Subcutaneous adipose tissue (tissue), 4 donors: ENCODE results near the gene SYS1. TPM values are rescaled to one million over a fixed set of nuclear protein-coding genes. Genes with fewer than 3 reads are reported as not detected.

Experiments used
- total RNA-seq, 4 donors: library from RNA; depleted of rRNA; stranded (reverse); fragments of >200 nt; gene quantifications; one replicate each; pipeline ENCODE4 v1.1.0, GENCODE V29; 2016
- TF ChIP-seq, protein P1 (sequence below): fragments of 450-650 bp; IDR thresholded peaks from one replicate; pipeline ENCODE4 v1.5.1; 2016; ENCODE audit warnings: low read depth, mild to moderate bottlenecking, control low read depth, antibody characterized with exemption, moderate library complexity

SYS1 gene
- total RNA-seq, 4 donors from 2014 or later, result 24.3 to 34.8 (median 31.4) TPM

GRCh38 chr20:45353746-45354145 is 9.2 kb upstream of the SYS1 start:
- TF ChIP-seq, protein P1, sequence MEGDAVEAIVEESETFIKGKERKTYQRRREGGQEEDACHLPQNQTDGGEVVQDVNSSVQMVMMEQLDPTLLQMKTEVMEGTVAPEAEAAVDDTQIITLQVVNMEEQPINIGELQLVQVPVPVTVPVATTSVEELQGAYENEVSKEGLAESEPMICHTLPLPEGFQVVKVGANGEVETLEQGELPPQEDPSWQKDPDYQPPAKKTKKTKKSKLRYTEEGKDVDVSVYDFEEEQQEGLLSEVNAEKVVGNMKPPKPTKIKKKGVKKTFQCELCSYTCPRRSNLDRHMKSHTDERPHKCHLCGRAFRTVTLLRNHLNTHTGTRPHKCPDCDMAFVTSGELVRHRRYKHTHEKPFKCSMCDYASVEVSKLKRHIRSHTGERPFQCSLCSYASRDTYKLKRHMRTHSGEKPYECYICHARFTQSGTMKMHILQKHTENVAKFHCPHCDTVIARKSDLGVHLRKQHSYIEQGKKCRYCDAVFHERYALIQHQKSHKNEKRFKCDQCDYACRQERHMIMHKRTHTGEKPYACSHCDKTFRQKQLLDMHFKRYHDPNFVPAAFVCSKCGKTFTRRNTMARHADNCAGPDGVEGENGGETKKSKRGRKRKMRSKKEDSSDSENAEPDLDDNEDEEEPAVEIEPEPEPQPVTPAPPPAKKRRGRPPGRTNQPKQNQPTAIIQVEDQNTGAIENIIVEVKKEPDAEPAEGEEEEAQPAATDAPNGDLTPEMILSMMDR, result no peak

DNA sequence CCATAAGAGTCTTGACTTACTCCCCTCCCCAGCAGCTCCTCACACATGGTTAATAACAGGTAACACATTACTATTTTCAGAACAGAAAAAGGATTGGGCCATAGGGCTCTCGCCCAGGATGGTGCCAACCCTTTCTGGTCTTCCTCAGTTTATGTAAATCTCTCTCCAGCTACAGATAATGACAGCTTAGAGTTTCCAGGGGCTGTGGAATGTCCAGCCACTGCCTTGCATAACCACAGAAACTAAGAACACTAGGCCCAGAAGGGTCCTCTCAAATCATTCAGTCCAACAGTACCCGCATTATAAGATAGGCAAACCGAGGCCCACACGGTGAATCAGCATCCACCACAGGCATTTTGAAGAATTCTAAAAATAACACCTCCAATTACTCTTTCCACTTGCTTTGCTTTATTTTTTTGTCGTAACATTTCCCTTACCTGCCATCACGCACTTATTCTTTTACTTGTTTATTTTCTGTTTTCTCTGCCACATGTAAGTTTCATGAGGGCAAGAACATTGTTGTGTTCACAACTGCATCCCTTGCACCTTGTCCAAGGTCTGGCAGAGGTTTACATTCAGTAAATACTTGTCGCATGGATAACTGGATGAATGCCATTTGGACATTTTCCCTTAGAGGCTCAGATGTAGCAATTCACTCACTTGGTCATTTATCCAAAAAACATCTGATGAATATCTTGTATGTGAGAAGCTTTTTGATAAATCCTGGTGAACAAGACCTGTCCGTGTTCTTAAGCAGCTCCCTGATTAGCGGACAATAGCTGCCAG is 8.3 kb upstream of the SYS1 start:
- TF ChIP-seq, protein P1, result no peak

DNA sequence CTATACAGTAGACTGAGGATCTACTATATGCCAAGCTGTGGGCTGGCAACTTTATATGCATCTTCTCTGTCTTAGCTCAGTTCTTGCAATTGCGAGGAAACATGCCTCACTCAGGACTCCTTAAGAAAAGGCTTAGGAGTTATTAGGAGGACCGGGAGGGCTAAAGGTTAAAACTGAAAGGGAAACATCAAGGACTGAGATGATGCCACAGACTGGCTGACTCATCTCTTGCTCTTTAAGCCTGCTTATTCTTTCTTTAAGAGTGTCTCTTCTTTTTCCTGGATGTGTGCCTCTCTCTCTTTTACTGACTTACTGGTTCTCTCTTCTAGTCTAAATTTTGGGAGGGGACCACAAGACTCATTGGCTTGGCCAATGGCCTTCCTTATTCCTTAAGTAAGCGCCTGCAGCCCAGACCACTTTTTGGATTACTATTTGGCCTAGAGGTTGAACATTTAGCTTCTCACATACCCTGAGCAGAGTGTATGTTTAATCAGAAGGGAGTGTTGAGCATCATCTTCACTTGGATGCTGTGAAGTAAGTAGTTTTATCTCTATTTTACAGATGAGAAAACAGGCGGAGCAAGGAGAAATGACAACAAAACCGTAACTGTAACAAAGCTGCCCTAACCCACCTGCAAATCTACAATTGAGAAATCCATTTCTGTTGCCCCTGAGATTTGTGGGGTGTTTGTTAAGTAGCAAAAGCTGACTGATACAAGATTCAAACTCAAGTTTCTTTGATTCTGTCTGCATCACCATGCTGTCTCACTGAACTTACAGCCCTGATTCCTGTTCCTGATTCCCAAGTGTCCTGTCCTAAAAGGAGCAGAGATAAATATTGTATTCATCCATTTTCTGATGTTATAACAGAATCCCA is 7.5 kb upstream of the SYS1 start:
- TF ChIP-seq, protein P1, result no peak

DNA sequence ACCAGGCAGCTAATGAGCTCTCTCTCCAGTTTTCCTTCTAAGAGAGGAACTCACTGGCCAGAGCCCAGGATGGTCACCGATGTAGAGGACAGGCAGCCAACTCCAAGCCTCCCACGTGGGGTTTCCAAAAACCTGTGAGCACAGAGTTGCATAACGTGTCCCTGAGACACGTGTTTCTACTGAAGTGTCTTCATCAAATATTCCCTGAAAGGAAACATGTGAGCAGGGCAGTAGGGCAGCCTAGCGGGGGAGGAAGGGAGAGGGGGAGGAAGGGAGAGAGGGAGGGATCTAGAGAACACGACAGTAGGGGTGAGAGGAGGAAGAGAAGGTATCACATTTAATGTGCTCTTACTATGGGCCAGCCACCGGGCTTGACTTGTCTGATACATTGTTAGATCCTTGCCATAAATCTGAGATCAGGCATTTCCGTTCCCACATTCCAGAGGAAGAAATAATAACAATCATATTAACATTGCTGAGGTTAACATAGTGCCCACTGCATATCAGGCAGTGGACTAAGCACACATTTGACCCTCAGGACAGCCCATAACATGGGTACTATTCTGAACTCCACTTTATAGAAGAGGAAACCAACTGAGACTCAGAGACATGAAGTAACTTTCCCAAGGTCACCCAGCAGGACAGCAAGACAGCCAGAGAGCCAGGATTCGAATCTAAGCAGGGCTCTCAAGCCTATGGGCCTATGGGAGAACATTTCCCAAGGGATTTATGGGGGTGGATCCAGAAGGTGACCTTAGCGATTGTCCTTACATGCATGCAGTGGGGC is 4.5 kb upstream of the SYS1 start:
- TF ChIP-seq, protein P1, result no peak

DNA sequence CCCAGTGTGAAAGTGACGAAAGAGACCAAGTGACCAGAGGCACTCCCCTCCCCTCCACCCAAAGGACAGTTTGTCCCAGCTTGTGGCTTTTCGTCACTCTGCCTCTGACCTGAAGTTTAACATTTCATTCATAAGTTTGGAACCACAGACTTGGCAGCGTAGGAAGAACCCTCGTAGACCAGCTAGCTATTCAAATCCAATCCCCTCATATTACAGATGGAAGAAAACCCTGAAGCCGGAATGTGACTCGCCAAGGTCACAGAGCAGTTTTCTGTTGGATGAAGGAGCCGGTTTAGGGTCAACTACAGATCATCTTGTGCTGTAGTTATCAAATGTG is 3.9 kb upstream of the SYS1 start:
- TF ChIP-seq, protein P1, result no peak

DNA sequence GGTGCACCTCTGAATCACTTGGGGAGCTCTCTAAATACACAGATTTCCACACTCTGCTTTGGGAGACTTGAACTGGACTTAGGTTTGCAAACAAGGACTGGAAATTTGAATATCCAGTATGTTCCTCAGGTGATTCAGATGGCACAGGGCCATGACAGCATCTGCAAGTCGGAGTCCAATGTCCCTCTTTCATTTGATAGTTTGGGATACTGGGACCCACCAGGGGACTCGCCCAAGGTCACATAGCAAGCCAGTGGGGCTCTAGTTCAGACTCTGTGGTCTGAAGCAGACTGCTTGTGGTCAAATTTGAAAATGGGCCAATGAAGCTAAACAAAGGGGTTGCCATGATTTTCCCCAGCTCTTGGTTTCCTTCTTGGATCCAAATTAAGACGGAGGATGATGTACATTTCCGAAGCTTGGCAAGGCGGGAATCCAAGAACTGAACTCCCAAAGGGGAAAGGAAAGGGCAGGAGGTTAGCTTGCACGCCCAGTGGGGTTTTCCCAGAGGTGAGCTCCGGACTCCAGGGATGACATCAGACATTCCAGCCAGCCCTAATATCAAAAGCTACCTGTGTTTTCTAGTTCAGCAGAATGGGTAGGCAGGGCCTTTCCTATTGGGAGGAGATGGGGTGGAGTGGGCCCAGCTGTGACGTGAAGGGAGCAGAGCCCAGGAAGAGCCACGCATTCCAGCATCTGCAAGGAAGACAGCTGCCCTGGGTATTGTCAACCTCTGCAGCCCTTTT is 3.4 kb upstream of the SYS1 start:
- TF ChIP-seq, protein P1, result no peak
